Right atrium auricular region (tissue), 2 donors: Measurements from ENCODE around the gene UGT1A7. TPM values are rescaled to one million over a fixed set of nuclear protein-coding genes. Genes with fewer than 3 reads are reported as not detected.

Experiments
- DNase-seq: peaks from one replicate; pipeline ENCODE4 v3.0.0-alpha.2; 2019; ENCODE audit warnings: low spot score
- H3K27ac ChIP-seq, 2 donors: fragments of 200-600 bp; sonication (generic); 1 replicate in 1 of 2; 2 replicates in 1 of 2; pipeline ENCODE4 v1.5.1; 2016 to 2019
- H3K27me3 ChIP-seq, 2 donors: fragments of 200-600 bp; sonication (generic); one replicate each; pipeline versions ENCODE4 v1.5.1 to v1.6.0; 2017 to 2019
- H3K36me3 ChIP-seq: fragments of 200-600 bp; sonication (generic); one replicate; pipeline ENCODE4 v1.5.1; 2016
- H3K4me1 ChIP-seq, 2 donors: fragments of 200-600 bp; sonication (generic); one replicate each; pipeline versions ENCODE4 v1.5.1 to v1.6.0; 2017 to 2019
- H3K4me3 ChIP-seq, 2 donors: fragments of 200-600 bp; sonication (generic); 1 replicate in 1 of 2; 2 replicates in 1 of 2; pipeline ENCODE4 v1.5.1; 2017 to 2019; ENCODE audit warnings: mild to moderate bottlenecking in 1 of 2, moderate library complexity in 1 of 2
- H3K9me3 ChIP-seq, 2 donors: fragments of 200-600 bp; sonication (generic); one replicate each; pipeline ENCODE4 v1.5.1; 2019
- CTCF ChIP-seq, 2 donors: fragments of 200-600 bp; sonication (generic); IDR thresholded peaks; one replicate each; pipeline ENCODE4 v1.5.1; 2019; ENCODE audit warnings: antibody characterized with exemption in 2 of 2
- total RNA-seq, 2 donors: library from RNA; depleted of rRNA; stranded (reverse); fragments of >200 nt; gene quantifications; one replicate each; pipeline ENCODE4 v1.1.0, GENCODE V29; 2016

UGT1A7 gene
- total RNA-seq, 2 donors from 2014 or later: not detected

DNA sequence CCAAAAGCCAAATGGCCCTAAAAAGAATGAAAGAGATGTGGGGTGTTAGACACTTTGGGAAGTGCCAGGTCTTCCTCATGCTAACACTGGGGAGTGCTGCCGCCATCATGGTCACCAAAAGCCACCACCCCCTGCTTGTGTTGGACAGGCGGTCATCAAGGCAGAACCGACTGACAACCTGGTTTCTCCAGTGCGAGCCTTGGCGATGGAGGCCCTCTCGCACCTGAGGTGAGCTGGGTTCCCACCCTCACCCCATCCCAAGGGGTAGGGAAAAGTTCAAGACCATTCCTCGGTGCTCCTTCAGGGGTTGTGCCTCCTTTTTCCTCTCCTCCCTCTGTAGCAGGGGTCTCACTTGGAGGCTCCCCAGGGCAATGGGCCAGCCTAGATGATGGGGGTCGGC is 130.0 kb downstream of the UGT1A7 start:
- no peak for TF ChIP-seq CTCF (IDR thresholded peaks at IDR 0.05)
- Histone ChIP-seq H3K4me1 (no peaks in the 10 kb centered on the region), H3K4me3 (no peak overlapping the region), H3K9me3 (peaks cover 0 to 9% of the 10 kb centered on the region in 2 donors), H3K36me3 (no peaks in the 10 kb centered on the region), H3K27ac (no peak overlapping the region), H3K27me3 (no peaks in the 10 kb centered on the region)
- DNase-seq: no peak

GRCh38 chr2:233813236-233814055 is 131.7 kb downstream of the UGT1A7 start:
- no peak for DNase-seq
- no peak overlapping the region for H3K27ac ChIP-seq
- no peaks in the 10 kb centered on the region for H3K36me3 ChIP-seq
- no peak for TF ChIP-seq CTCF (IDR thresholded peaks at IDR 0.05)
- no peak overlapping the region for H3K4me3 ChIP-seq
- no peaks in the 10 kb centered on the region for H3K27me3 ChIP-seq
- no peaks in the 10 kb centered on the region for H3K4me1 ChIP-seq
- H3K9me3 ChIP-seq: peaks cover 0 to 10% of the 10 kb centered on the region in 2 donors

GRCh38 chr2:233814056-233814835 is 132.5 kb downstream of the UGT1A7 start:
- no peaks in the 10 kb centered on the region for H3K4me1 ChIP-seq
- no peak overlapping the region for H3K4me3 ChIP-seq
- no peaks in the 10 kb centered on the region for H3K36me3 ChIP-seq
- no peak for DNase-seq
- no peak for TF ChIP-seq CTCF (IDR thresholded peaks at IDR 0.05)
- peaks cover 0 to 10% of the 10 kb centered on the region in 2 donors for H3K9me3 ChIP-seq
- H3K27me3 ChIP-seq: no peaks in the 10 kb centered on the region
- H3K27ac ChIP-seq: no peak overlapping the region

DNA sequence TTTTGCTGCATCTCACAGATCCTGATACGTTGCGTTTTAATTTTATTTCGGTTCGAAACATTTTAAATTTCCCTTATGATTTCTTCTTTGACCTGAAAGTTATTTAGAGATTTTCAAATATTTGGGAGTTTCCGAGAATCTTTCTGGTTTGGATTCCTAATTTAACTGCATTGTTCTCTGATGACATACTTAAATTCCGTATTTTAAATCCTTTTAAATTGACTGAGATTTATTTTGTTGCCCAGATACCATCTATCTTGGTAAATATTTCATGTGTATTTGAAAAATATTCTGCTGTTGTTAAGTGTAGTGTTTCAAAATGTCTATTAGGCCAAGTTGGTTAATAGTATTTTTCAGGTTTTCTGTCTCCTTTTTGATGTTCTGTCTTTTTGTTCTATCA is 134.2 kb downstream of the UGT1A7 start:
- Histone ChIP-seq H3K4me1 (no peaks in the 10 kb centered on the region), H3K4me3 (no peak overlapping the region), H3K9me3 (peaks cover 0 to 10% of the 10 kb centered on the region in 2 donors), H3K27ac (no peak overlapping the region), H3K36me3 (no peaks in the 10 kb centered on the region), H3K27me3 (no peaks in the 10 kb centered on the region)
- TF ChIP-seq CTCF (IDR thresholded peaks at IDR 0.05): no peak
- no peak for DNase-seq

DNA sequence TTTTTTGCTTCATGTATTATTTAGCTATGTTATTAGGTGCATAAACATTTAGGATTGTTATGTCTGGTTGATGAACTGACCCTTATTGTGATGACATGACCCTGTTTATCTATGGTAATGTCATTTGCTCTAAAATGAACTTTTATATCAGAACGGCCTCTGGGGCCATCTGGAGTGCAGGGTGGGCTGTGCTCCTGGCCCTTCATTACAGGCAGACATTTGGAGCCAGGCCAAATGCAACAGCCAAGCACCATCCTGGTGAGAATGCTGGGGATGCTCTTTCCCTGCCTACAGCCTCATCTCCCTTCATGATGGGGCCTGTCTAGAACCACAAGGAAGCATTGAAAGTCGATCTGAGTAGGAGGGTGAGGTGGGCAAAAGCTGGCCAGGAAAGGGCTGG is 134.6 kb downstream of the UGT1A7 start:
- no peaks in the 10 kb centered on the region for H3K27me3 ChIP-seq
- H3K4me3 ChIP-seq: no peak overlapping the region
- TF ChIP-seq CTCF (IDR thresholded peaks at IDR 0.05): no peak
- DNase-seq: no peak
- H3K36me3 ChIP-seq: no peaks in the 10 kb centered on the region
- H3K27ac ChIP-seq: no peak overlapping the region
- H3K9me3 ChIP-seq: peaks cover 0 to 10% of the 10 kb centered on the region in 2 donors
- no peaks in the 10 kb centered on the region for H3K4me1 ChIP-seq
